ENCODE data around the gene RPUSD4. TPM values are rescaled to one million over a fixed set of nuclear protein-coding genes. Genes with fewer than 3 reads are reported as not detected.

The RPUSD4 gene
- total RNA-seq, 1 experiment from 2014 or later, result 40.1 TPM

GRCh38 chr11:126155402-126156187 is 55.9 kb downstream of the RPUSD4 start:
- H3K4me3 ChIP-seq (replicated peaks in 1 of 2; ENCODE audit: low read depth in 1 of 2, low read length in 2 of 2), result no peak overlapping the region
- intact Hi-C loops (cut with micrococcal nuclease), result no loop called here
- H3K4me1 ChIP-seq (ENCODE audit: control insufficient read depth in 1 of 2, insufficient read depth in 2 of 2, low read length in 2 of 2), result peaks cover 0 to 9% of the 10 kb centered on the region in 2 experiments; a peak in 2 of 4 replicates
- no peak overlapping the region for H2AFZ ChIP-seq (ENCODE audit: low read depth, low read length, poor library complexity, severe bottlenecking)
- H4K20me1 ChIP-seq (ENCODE audit: insufficient read depth), result no peaks in the 10 kb centered on the region
- H3K27me3 ChIP-seq (ENCODE audit: insufficient read depth, low read length), result 0 out of 2 replicates have a peak, but pooled peaks cover 3% of the 10 kb centered on the region
- DNase-seq (ENCODE audit: low read depth, low spot score) (no peak), ATAC-seq (no peak)
- no peak for TF ChIP-seq REST (IDR thresholded peaks at IDR 0.05; ENCODE audit: low read depth)
- no peak for TF ChIP-seq POLR2A (IDR thresholded peaks at IDR 0.05; ENCODE audit: borderline replicate concordance, extremely low read depth, insufficient read depth, insufficient read length)
- no peak for TF ChIP-seq YY1 (IDR thresholded peaks at IDR 0.05; ENCODE audit: extremely low read depth, insufficient replicate concordance, low read depth, low read length)
- no peak for TF ChIP-seq TCF7L2 (IDR thresholded peaks at IDR 0.05; ENCODE audit: borderline replicate concordance, extremely low read depth, insufficient read depth, insufficient read length)
- no peak for TF ChIP-seq CBX3 (IDR thresholded peaks at IDR 0.05; ENCODE audit: low read depth)
- no peak for TF ChIP-seq ZFX (IDR thresholded peaks at IDR 0.05)
- no peak for TF ChIP-seq ELF1 (IDR thresholded peaks at IDR 0.05; ENCODE audit: borderline replicate concordance, low read depth)
- TF ChIP-seq ZNF274 (IDR thresholded peaks at IDR 0.05; ENCODE audit: low read depth, low read length), result no peak
- TF ChIP-seq JUND (IDR thresholded peaks at IDR 0.05), result no peak
- no peak for TF ChIP-seq SP1 (IDR thresholded peaks at IDR 0.05; ENCODE audit: low read depth)
- TF ChIP-seq FOSL1 (IDR thresholded peaks at IDR 0.05; ENCODE audit: low read depth), result no peak
- TF ChIP-seq RAD21 (IDR thresholded peaks at IDR 0.05; ENCODE audit: low read depth), result no peak
- TF ChIP-seq SIN3A (IDR thresholded peaks at IDR 0.05; ENCODE audit: low read depth), result no peak
- TF ChIP-seq EZH2 (IDR thresholded peaks at IDR 0.05), result no peak
- TF ChIP-seq MAX (IDR thresholded peaks at IDR 0.05), result no peak
- H3K36me3 ChIP-seq (ENCODE audit: control insufficient read depth in 1 of 2, insufficient read depth in 2 of 2, low read length in 2 of 2), result no peaks in the 10 kb centered on the region
- ChIA-PET RAD21 (ENCODE audit: low non-redundant PET in 1 of 2, low total read pairs in 2 of 2, uncharacterized antibody in 2 of 2, unreplicated experiment in 2 of 2) (no interaction called here), POLR2A (no interaction called here), CTCF (no interaction called here)
- H3K9me3 ChIP-seq (ENCODE audit: control insufficient read depth in 1 of 2, insufficient read depth in 1 of 2, low read depth in 1 of 2, low read length in 2 of 2), result no peaks in the 10 kb centered on the region
- no peaks in the 10 kb centered on the region for H3K79me2 ChIP-seq (ENCODE audit: insufficient read depth, low read length)
- H3K9ac ChIP-seq (ENCODE audit: low read length), result no peak overlapping the region
- no peak overlapping the region for H3K27ac ChIP-seq (ENCODE audit: low read depth, low read length)
- H3K9me2 ChIP-seq (ENCODE audit: insufficient read depth), result no peaks in the 10 kb centered on the region
- no peak overlapping the region for H3K4me2 ChIP-seq (ENCODE audit: low read length)
- BruUV-seq (replicated peaks), result no TSS peak

Data from HCT116 (cell line).